NCI-H510A treated with DMSO at 0.1 percent for 48 hours (cell line): ENCODE data around the gene FGD4.

Source experiments
- DNase-seq: peaks from one replicate; lab custom pipeline; 2025; lab: John Stamatoyannopoulos, UW

FGD4 gene

GRCh38 chr12:32681272-32681671 lies 281.9 kb downstream of the FGD4 start:
- DNase-seq = no peak

GRCh38 chr12:32686340-32686739 lies 287.0 kb downstream of the FGD4 start:
- DNase-seq = no peak

GRCh38 chr12:32688786-32689185 lies 289.4 kb downstream of the FGD4 start:
- no peak for DNase-seq

DNA sequence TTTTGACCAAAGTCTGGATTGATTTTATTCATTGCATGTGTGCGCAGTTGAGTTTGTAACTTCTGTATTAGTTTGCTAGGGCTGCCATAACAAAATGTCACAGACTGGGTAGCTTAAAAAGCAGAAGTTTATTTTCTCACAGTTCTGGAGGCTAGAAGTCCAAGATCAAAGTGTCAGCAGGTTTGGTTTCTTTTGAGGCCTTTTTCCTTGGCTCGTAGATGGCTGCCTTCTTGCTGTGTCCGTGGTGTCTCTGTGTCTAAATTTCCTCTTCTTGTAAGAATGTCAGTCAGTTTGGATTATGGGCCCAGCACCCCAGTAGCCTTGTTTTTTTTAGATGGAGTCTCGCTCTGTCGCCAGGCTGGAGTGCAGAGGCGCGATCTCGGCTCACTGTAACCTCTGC lies 291.6 kb downstream of the FGD4 start:
- no peak for DNase-seq

GRCh38 chr12:32692358-32692757 lies 293.0 kb downstream of the FGD4 start:
- DNase-seq = no peak

DNA sequence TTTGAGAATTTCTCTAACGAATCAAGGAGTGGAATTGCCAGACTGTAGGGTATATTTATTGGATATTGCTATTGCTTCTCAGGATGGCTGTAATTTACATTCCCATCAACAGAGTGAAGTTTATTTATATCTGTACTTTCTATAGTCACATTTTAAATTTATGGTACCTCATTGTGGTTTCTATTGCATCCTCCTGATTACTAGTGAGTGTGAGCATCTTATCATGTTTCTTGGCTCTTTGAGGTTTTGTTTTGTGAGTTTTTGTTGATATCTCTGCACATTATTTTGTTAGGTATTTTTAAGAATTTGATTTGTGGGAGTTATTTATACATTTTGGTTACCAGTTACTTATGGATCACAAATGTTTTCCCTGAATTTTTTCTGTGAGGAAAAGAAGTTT lies 293.7 kb downstream of the FGD4 start:
- DNase-seq = no peak
